Daoy (cell line): ENCODE measurements around the gene PPIL3. TPM values are rescaled to one million over a fixed set of nuclear protein-coding genes. Genes with fewer than 3 reads are reported as not detected.

Source experiments
- total RNA-seq: library from RNA; depleted of rRNA; stranded (reverse); fragments of >200 nt; shearing (Covaris generic); gene quantifications from 2 replicates; pipeline ENCODE4 v1.2.3, GENCODE V29; 2014; rRNA removed

The PPIL3 gene
- total RNA-seq, 1 experiment from 2014 or later: 42.5 TPM

Other genes with a start within 250 kb of the PPIL3 start
- 550 and 605 TPM in 2 replicates for gene BZW1, start 77.2 kb downstream of the PPIL3 start, total RNA-seq
- 37.3 and 42.9 TPM in 2 replicates for gene CLK1, start 24.4 kb downstream of the PPIL3 start, total RNA-seq
- gene NIF3L1, start 294 bp upstream of the PPIL3 start, total RNA-seq: 51.1 and 53.8 TPM in 2 replicates
- gene ORC2, start 74.6 kb upstream of the PPIL3 start, total RNA-seq: 21.2 and 22.9 TPM in 2 replicates
- 4.5 and 12.3 TPM in 2 replicates for gene HYCC2, start 182.6 kb upstream of the PPIL3 start, total RNA-seq
- gene NDUFB3, start 182.9 kb upstream of the PPIL3 start, total RNA-seq: 180 and 303 TPM in 2 replicates
- gene CFLAR, start 227.1 kb upstream of the PPIL3 start, total RNA-seq: 25.1 and 26.3 TPM in 2 replicates